ENCODE data around the gene VAMP8.

Gene VAMP8

DNA sequence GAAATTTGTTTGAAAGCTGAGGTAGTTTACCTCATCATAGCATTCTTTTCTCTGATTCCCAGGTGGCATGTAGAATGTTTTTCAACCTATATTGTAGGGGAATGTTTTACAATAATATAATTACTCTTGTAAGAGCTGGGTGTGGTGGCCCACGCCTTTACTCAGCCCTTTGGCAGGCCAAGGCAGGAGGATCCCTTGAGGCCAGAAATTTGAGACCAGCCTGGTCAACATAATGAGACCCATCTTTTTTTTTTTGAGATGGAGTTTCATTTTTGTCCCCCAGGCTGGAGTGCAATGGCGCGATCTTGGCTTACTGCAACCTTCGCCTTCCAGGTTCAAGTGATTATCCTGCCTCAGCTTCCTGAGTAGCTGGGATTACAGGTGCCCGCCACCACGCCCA, 42.2 kb downstream of the VAMP8 start:
- no peak for DNase-seq (ENCODE audit: low spot score)

DNA sequence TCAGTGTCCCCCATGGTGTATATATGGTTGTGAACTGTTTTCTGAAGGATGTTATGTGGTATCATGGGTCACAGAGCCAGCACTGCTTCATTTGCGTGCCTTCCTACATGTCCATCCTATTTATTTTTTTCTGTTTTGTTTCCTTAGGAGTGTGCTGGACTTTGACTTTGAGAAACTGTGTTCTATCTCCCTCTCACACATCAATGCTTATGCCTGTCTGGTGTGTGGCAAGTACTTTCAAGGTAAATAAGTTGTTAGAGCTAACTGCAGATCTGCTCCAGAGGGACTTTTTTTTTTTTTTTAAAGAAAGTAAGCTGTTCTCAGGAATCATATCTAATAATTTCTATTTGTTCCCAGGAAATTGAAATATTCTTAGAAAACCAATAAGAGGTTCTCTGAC, 44.0 kb downstream of the VAMP8 start:
- DNase-seq (ENCODE audit: low spot score), result no peak

DNA sequence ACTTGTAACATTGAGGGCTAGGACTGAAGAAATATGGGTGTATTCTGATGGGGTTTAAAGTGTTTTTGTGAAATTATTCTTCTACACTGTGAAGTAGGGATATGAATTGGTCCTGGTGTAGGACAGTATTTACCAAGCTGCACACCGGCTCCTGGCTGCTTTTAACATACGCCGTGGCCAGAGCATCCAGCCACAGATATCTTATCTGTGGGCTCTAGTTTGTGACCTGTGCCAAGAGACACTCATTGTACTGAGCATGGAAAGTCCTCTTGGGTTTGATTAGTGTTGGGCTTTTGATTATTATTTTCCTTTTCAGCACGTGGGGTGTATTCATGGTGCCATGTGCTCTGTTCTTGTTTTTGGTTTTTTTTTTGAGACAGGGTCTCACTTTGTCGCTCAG, 46.6 kb downstream of the VAMP8 start:
- DNase-seq (ENCODE audit: low spot score), result no peak

DNA sequence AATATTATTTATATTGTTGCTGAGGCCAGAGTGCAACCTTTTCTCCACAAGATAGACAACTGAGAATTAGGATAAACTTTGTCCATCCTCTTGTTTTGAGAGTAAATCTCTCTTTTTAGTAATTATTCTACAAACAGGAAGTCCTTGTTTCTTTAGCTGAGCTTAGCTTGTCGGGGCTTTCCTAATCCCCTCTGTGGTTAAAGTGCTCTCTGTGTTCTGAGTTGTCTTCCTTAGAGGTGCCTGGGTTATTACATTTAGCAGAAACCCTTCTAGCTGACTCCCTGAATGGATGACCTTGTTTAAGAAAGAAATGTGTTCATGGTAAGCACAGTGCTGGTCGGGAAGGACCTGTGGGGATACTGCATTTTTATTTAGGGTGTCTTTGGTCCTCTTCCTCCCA, 51.3 kb downstream of the VAMP8 start:
- no peak for DNase-seq (ENCODE audit: low spot score)

DNA sequence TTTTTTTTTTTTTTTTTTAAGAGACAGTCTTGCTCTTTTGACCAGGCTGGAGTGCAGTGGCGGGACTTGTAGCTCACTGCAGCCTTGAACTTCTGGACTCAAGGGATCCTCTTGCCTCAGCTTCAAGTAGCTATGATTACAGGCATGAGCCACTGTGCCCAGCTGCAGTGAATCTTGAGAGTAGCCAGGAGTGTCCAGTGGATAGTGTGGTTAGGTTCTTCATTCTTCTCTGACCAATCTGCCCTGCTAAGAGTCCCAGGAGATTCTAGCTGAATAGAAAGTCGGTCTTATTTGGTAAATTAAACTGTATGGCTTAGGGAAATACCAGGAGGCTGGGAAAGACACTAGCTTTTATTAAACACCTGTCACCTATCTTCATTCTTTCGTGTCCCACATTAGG, 53.9 kb downstream of the VAMP8 start:
- no peak for DNase-seq (ENCODE audit: low spot score)

All from hematopoietic multipotent progenitor cell treated with erythropoietin and hydrocortisone succinate and interleukin-3 and kit ligand, for 15 days (in vitro differentiated cells).